HUES6 (cell line): ENCODE data around the gene RECQL5.
"Not testable (repeated sequence)": the region's sequence is repeated elsewhere in the genome, so short reads cannot be mapped to it uniquely, and the experiment has no call there.

Experiments
- H3K27ac ChIP-seq: 2 replicates; pipeline ENCODE4 v1.7.0; 2013; ENCODE audit warnings: low read depth, mild to moderate bottlenecking, low read length, inconsistent platforms
- H3K27me3 ChIP-seq: 2 replicates; pipeline ENCODE4 v1.6.1; 2013; ENCODE audit warnings: low read length; ENCODE audit not compliant: control insufficient read depth, insufficient read depth
- H3K36me3 ChIP-seq: 2 replicates; pipeline ENCODE4 v1.6.1; 2013; ENCODE audit warnings: low read length; ENCODE audit not compliant: control insufficient read depth, insufficient read depth
- H3K4me1 ChIP-seq: 2 replicates; pipeline ENCODE4 v1.6.1; 2013; ENCODE audit warnings: low read length; ENCODE audit not compliant: control insufficient read depth, insufficient read depth
- H3K4me3 ChIP-seq: 2 replicates; pipeline ENCODE4 v1.5.1; 2013; ENCODE audit warnings: low read depth, low read length
- H3K9ac ChIP-seq: one replicate; pipeline ENCODE4 v1.6.1; 2013; ENCODE audit warnings: mild to moderate bottlenecking, low read length
- H3K9me3 ChIP-seq: 2 replicates; pipeline ENCODE4 v1.6.1; 2013; ENCODE audit warnings: low read depth, low read length; ENCODE audit not compliant: control insufficient read depth, insufficient read depth

The RECQL5 gene

DNA sequence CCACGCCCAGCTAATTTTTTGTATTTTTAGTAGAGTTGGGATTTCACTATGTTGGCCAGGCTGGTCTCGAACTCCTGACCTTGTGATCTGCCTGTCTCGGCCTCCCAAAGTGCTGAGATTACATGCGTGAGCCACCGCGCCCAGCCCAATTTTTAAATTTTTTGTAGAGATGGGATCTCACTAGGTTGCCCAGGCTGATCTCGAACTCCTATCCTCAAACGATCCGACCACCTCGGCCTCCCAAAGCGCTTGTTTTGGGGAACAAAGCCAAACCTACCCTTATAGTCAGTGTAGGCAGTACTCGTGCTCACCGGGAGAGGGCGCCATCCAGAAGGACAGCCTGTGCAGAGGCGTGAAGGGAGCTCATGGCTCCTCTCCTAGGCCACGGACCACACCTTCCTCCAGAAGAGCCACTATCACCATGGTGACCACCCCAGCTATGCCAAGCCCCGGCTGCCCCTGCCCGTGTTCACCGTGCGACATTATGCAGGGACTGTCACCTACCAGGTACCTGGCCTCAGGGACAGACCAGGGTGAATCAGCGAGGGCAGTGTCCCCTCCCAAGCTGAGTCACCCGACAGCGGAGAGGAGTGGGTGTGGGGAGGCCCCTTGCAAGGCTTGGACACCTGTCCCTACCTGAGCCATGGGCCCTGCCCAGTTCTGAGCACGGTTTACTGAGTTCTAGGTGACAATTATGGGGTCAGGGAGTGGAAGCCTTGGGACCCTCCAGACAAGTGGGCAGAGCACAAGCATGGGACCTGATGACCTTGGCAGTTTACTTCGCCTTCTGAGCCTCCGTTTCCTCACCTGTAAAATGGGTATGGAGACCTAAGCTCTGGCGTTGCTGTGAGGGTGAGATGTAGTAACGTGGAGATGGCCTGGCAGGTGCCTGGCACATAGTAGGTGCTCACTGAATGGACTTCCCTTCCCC is 65.6 kb downstream of the RECQL5 start:
- Histone ChIP-seq H3K4me1 (no peaks in the 10 kb centered on the region), H3K27me3 (no peaks in the 10 kb centered on the region), H3K9ac (no peak overlapping the region), H3K36me3 (no peaks in the 10 kb centered on the region), H3K9me3 (no peaks in the 10 kb centered on the region), H3K4me3 (no peak overlapping the region), H3K27ac (no peak overlapping the region)

DNA sequence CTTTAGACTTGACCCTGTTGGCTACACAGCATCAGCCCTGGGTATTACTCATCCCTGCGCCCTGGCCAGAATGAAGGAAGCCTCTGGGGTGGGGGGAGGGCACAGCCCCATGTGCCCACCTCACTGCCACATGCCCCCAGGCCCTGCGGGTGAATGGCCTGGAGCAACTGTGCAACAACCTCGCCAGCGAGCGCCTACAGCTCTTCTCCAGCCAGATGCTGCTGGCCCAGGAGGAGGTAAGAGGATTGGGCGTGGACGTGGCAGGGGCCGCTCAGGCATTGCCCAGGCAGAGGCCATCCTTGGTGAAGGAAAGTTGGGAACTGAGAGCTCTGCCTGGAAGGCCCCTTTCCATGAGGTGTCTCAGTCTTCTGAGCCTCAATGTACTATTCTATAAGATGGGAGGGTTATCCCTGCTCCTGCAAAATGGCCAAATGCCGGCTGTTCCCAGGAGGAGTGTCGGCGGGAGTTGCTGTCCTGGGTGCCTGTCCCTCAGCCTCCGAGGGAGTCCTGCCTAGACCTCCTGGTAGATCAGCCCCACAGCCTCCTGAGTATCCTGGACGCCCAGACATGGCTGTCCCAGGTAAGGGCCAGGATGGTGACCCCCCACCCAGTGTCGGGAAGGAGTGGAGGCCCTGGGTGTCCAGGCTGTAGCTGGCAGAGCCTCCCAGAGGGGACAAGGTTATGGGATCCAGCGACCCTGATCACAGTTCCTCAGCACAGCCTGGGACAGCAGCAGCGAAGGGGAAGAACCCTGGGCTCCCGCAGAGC is 70.5 kb downstream of the RECQL5 start:
- H3K27me3 ChIP-seq, result no peaks in the 10 kb centered on the region
- H3K36me3 ChIP-seq, result no peaks in the 10 kb centered on the region
- no peaks in the 10 kb centered on the region for H3K9me3 ChIP-seq
- no peak overlapping the region for H3K4me3 ChIP-seq
- H3K4me1 ChIP-seq, result no peaks in the 10 kb centered on the region
- H3K27ac ChIP-seq, result no peak overlapping the region
- no peak overlapping the region for H3K9ac ChIP-seq

DNA sequence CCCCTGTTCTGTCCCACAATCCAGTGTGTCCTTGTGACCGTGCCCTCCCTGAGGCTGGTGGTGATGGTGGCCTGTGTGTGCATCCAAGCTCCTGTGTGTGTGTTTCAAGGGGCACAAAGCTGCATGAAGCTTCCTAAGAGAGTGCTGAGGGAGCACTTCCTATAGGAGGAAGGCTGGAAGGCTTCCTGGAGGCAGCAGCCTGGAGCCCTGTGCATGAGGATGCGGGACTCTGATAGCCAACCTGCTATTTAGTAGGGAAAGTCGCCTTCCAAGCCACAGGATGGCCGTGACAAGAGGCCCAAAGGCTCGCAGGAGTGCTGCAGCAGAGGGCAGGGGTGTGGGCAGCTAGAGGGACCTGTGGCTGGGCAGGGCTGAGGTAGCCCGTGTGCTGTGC is 71.0 kb downstream of the RECQL5 start:
- Histone ChIP-seq H3K27ac (no peak overlapping the region), H3K9ac (no peak overlapping the region), H3K4me1 (no peaks in the 10 kb centered on the region), H3K36me3 (no peaks in the 10 kb centered on the region), H3K4me3 (no peak overlapping the region), H3K27me3 (no peaks in the 10 kb centered on the region), H3K9me3 (no peaks in the 10 kb centered on the region)

DNA sequence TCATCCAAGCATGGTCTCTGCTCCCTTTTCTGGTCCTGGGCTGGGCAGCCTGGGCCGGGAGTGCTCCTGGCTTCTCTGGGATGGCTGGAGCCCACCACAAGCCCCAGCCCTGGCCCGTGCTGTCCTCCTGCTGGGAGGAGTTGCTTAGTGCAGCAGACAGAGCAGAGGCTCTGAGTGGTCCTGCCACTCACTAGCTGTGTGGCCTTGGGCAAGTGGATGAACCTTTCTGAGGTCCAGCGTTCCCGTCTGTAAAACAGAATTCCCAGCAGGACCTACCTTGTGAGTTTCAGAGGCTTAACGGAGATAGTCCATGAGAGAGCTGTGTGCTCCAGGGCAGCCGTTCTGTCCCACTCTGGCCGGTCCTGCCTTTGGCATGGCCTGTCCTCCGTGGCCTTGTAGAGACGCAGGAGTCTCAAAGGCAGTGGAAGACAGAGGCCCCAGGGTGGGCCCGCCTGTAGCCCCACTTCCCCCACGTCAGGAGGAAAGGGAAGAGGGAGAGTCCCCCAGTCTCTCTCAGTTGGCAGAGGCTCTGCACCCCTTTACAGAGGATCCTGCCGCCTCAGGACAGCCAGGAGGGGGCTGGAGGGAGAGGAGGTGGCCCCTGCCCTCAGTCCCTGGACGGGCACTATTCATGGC is 71.6 kb downstream of the RECQL5 start:
- no peaks in the 10 kb centered on the region for H3K9me3 ChIP-seq
- no peak overlapping the region for H3K9ac ChIP-seq
- H3K27me3 ChIP-seq, result no peaks in the 10 kb centered on the region
- no peak overlapping the region for H3K27ac ChIP-seq
- no peaks in the 10 kb centered on the region for H3K36me3 ChIP-seq
- H3K4me3 ChIP-seq, result no peak overlapping the region
- H3K4me1 ChIP-seq, result no peaks in the 10 kb centered on the region

DNA sequence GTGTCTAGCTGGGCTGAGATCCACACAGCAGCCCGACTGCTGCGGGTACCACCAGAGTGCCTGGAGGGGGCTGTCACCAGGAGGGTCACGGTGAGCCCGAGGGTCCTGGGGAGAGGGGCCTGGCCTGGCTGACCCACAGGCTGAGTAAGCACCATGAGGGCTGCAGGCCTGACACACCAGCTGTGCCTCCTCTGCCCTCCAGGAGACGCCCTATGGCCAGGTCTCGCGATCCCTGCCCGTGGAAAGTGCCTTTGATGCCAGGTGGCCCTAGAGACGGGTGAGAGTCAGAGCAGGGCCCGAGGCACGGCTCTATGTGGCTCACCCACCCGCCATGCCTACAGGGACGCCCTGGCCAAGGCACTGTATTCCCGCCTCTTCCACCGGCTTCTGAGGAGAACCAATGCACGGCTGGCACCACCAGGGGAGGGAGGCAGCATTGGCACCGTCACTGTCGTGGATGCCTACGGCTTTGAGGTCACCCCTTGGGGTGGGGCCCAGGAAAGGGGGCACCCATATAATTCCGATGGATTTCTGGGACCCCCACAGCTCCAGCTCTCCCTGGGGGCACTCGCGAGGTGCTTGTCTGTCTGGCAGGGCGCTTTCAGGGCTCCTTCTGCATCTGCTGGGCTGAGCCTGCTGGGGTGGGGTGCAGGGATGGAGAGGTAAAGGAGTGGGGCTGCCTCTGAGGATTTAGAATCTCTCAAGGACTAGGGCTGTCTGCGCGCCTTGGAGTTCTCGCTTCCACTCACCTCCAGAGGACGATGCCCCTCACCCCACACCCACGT is 72.3 kb downstream of the RECQL5 start:
- no peak overlapping the region for H3K9ac ChIP-seq

DNA sequence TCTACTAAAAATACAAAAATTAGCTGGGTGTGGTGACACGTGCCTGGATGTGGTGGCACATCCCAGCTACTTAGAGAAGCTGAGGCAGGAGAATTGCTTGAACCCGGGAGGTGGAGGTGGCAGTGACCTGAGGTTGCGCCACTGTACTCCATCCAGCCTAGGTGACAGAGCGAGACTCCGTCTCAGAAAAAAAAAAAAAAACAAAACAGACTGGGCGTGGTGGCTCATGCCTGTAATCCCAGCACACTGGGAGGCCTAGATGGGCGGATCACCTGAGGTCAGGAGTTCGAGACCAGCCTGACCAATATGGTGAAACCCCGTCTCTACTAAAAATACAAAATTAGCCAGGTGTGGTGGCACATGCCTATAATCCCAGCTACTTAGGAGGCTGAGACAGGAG is 73.5 kb downstream of the RECQL5 start:
- not testable (repeated sequence) for H3K27ac ChIP-seq, H3K4me3 ChIP-seq

More for the DNA sequence above, 72.3 kb downstream of the RECQL5 start:
- no peaks in the 10 kb centered on the region; the same call in 1 of the 2 replicates for H3K27me3 ChIP-seq
- no peak overlapping the region for H3K4me3 ChIP-seq
- no peak overlapping the region for H3K27ac ChIP-seq
- H3K9me3 ChIP-seq, result no peaks in the 10 kb centered on the region
- no peaks in the 10 kb centered on the region for H3K36me3 ChIP-seq
- H3K4me1 ChIP-seq, result no peaks in the 10 kb centered on the region; the same call in 1 of the 2 replicates

DNA sequence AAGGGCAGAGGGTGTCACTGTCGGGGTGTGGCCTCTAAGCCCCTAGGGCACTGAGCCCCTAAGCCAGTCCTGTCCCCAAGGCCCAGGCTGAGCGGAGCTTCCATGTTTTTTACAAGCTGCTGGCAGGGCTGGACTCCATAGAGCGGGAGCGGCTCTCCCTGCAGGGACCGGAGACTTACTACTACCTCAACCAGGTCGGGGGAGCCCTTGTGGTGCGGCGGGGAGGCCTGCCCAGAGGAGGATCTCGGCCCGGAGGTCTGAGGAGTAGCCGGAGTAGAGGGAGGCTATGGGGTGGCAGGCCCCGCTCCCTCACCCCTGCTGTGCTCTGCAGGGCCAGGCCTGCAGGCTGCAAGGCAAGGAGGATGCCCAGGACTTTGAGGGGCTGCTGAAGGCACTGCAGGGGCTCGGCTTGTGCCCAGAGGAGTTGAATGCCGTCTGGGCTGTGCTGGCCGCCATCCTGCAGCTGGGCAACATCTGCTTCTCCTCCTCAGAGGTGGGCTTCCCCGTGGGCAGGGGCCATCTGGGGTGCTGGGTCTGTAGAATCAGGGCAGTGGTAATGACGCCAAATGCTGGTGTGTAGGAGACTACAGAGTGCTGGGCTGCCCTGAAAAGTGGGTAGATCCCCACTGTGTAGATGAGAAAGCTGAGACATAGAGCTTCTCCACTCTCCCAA is 74.5 kb downstream of the RECQL5 start:
- Histone ChIP-seq H3K36me3 (no peaks in the 10 kb centered on the region), H3K9me3 (no peaks in the 10 kb centered on the region), H3K9ac (no peak overlapping the region), H3K4me1 (peaks cover 8% of the 10 kb centered on the region; the same call in 1 of the 2 replicates), H3K27me3 (peaks cover 11% of the 10 kb centered on the region), H3K27ac (no peak overlapping the region), H3K4me3 (no peak overlapping the region)

More for the DNA sequence above, 73.5 kb downstream of the RECQL5 start:
- not testable (repeated sequence) for H3K27me3 ChIP-seq, H3K36me3 ChIP-seq, H3K9me3 ChIP-seq, H3K4me1 ChIP-seq, H3K9ac ChIP-seq

DNA sequence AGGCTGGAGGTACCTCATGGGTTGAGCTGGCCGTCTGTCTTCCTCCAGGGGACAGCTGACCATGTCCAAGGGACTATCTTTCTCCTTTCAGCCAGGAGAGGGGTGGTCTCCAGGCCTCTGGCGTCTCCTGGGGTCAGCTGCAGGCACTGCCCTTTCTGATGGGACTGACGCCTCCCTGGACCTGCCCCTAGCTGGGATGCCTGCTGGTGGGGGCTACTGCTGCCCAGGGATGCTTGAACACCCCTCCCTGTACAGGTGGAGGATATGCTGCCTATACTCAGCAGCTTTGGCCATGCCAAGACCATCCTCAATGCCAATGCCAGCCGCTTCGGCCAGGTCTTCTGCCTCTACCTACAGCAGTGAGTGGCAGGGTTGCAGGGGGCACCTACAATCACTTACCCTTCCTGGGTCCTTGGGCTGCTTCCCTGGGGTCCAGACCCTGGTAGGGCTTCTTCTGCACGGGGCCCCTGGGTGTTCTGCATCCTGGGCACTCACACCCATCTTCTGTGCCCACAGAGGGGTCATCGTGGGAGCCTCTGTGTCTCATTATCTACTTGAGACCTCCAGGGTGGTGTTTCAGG is 75.1 kb downstream of the RECQL5 start:
- H3K4me1 ChIP-seq, result peaks cover 11% of the 10 kb centered on the region; the same call in 1 of the 2 replicates
- no peak overlapping the region for H3K27ac ChIP-seq
- peaks cover 14% of the 10 kb centered on the region for H3K27me3 ChIP-seq
- H3K9me3 ChIP-seq, result no peaks in the 10 kb centered on the region
- H3K4me3 ChIP-seq, result no peak overlapping the region
- H3K36me3 ChIP-seq, result no peaks in the 10 kb centered on the region
- H3K9ac ChIP-seq, result no peak overlapping the region

DNA sequence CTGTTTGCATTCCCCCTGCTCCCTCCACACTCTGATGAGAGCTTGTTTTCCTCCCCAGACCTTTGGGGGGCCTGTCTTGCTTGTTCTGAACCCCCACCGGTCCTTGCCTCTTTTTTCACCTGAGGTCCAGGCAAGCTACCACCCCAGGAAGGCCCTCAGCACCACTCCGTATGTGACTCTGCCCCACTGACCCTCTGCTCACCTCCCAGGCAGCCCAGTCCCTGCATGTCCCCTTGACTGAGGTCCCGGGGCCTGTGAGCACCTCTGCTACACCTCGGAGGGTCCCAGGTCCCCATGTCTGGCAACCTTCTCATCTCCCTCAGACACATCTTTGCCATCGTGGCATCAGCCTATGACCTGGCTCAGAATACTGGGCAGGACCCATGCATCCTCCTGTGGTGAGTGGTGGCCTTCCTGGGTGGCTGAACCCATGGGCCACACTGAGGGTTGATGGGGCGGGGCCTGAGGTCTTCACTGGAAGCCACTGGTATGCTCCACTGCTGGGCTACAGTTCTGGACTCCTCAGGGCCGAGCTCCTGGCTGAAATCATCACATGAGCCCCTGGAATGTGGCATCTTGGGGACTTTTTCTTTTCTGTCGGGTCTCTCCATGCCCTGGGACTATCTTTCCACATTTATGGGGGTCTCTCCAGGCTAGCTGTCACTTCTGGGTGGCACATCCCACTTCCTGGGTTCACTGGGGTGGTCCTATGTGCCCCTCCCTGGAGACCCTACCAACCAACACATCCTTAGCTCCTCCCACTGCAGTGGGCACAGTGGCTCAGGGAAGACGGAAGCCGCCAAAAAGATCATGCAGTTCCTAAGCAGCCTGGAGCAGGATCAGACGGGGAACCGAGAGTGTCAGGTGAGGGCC is 75.9 kb downstream of the RECQL5 start:
- no peaks in the 10 kb centered on the region for H3K36me3 ChIP-seq
- H3K4me3 ChIP-seq, result no peak overlapping the region
- peaks cover 14% of the 10 kb centered on the region for H3K27me3 ChIP-seq
- H3K27ac ChIP-seq, result no peak overlapping the region
- H3K4me1 ChIP-seq, result peaks cover 11% of the 10 kb centered on the region; the same call in 1 of the 2 replicates
- H3K9me3 ChIP-seq, result peaks cover 1% of the 10 kb centered on the region
- H3K9ac ChIP-seq, result no peak overlapping the region
